SIG-M5 treated with dmso at 0.1 percent for 504 hours (cell line): Measurements from ENCODE around the gene PDZD7.

Experiments used
- DNase-seq: peaks from one replicate; lab custom pipeline; 2025; ENCODE audit not compliant: unreplicated experiment; lab: John Stamatoyannopoulos, UW

PDZD7 gene

DNA sequence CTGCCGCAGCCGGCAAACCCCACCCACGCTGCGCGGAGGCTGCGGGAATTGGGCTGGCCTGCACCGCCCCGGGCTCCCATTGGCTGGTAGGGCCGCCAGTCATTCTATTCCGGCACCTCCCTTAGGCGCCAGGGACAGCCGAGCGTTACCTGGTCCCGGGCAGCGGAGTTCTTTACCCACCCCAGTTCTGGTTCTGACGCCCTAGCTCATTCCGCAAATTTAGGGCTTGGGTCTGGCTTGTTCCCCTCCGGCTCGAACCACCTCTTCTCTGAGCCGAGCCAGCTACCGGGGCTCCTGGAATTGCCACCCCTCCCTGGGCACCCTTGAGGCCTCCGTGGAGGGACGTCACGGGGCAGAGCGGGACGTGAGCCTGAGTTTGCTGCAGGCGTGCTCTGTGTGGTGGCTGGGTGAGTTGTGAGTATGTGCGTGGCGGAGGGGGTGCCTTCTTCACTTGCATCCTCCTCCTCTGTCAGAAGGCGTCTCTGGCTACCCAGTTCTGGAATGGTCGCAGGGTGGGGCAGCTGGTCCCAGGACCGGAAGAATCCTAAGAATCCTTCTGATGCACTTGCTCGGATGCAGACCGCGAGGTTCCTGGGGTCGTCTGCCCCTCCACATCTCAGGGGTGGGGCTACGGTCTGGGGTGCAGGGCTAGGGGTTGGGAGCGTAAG lies at the start of gene PDZD7, which contains the start of gene SFXN3:
Gene PDZD7 (minus strand): TSS at position 2 of the 668 bp plus-strand sequence. CDS start 910 bp downstream, outside the sequence.
Gene SFXN3 (plus strand): TSS at position 107 of the 668 bp plus-strand sequence. CDS start 3,461 bp downstream, outside the sequence.
- DNase-seq = peak; percentile 69

DNA sequence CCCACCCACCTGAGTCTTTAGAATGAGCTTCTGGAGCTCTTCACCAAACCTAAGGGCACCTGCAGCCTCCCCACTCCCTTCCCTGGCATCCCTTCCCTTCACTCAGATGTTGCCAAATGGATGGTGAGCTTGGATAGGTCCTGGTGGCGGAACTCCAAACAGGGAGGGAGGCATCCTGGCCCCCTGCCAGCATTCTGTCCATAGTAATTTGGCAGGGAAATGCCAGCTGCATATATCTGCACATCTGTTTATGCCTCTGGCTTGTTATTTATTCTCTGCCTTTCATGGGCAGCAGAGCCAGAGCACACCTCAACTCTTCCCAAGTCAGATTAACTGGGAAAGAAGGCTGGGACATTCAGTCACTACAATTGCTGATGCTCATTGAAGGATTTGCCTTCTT lies 48.9 kb upstream of the PDZD7 start:
- DNase-seq = no peak

DNA sequence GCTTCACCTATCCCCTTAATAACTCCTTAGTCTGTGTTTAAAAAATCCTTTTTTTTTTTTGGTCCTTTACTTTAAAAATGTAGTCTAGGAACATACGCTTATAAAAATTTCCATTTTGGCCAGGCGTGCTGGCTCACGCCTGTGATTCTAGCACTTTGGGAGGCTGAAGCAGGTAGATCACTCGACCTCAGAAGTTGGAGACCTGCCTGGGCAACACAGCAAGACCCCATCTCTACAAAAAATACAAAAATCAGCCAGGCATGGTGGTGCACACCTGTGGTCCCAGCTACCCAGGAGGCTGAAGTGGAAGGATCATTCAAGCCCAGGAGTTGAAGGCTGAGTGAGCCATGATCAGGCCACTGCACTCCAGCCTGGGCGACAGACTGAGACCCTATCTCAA lies 45.7 kb upstream of the PDZD7 start:
- no peak for DNase-seq

DNA sequence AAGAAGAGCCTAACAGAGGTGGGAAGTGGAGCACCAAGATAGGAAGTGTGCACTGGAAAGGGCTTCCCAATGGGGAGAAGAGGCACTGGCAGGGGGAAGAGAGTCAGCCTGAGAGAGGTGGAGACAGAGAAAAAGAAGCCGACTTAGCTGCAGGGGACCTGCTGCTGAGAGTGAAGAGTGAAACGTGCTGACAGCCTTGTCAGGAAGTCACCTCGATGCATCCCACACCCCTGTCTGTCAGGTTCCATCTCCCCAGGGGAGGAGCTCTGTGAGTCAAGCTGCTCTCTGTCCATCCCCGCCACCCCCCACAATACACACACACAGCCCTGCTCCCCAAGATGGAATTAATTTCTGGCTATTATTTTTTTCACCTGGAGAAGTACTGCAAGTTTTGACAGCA lies 44.8 kb upstream of the PDZD7 start:
- no peak for DNase-seq

DNA sequence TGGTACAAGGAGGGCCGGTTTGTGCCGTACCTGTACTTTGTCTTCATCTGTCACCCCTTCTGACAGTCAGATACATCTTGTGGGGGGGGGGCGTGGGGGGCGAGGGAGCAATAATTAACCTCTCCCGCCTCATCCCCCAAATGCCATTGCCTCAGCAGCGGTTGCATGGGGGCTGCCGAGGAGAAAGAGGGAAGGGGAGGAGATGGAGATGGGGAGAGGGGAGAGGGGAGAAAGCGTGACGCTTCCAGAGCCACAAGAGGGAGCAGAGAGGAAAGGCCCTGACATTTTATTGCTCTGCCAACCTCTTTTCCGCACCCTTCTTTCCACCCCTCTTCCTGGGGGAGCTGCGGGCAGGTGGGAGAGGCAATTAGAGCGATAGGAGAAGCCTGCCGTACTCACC lies 42.7 kb upstream of the PDZD7 start:
- DNase-seq = no peak

DNA sequence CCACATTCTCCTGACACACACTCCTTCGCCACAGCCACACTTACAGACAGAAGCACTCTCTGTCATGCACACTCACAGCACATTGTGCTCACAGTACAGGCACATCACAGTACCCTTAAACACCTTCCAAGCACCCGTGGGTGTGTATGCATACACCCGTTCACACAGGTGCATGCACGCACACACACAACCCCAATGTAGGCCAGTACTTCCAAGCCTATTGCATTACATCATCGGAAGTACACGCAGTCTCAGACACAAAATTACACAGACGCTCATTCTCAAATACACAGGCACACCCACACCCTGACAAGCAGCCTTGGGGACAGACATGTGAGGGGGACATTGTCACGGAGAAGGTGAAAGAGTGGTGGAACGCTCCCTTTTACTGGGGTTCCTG lies 42.0 kb upstream of the PDZD7 start:
- no peak for DNase-seq

DNA sequence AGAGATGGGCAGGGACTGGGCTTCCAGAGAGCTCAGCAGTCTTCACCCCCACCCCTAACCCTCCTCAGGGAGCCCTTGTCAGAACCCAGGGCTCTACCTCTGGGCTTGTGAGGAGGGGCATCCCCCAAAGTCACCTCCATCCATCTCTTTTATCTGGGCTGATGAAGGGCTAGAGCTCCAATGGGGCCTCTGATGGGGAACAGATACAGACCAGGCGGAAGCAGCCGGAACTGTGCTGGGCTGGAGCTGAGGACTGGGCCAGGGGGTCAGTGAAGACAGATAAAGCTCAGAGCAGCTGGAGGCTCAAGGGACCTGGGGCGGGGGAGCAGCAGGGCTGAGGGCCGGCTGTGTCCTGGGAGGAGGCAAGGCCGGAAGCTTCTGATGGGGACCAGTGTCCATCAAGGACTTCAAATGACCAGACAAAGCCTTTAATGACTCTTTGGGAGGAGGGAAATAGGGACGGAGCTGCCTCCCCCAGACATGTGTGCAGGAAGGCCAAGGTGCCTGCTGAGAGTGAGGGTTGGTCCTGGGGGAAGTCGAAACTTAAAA lies 41.0 kb upstream of the PDZD7 start:
- DNase-seq = no peak

DNA sequence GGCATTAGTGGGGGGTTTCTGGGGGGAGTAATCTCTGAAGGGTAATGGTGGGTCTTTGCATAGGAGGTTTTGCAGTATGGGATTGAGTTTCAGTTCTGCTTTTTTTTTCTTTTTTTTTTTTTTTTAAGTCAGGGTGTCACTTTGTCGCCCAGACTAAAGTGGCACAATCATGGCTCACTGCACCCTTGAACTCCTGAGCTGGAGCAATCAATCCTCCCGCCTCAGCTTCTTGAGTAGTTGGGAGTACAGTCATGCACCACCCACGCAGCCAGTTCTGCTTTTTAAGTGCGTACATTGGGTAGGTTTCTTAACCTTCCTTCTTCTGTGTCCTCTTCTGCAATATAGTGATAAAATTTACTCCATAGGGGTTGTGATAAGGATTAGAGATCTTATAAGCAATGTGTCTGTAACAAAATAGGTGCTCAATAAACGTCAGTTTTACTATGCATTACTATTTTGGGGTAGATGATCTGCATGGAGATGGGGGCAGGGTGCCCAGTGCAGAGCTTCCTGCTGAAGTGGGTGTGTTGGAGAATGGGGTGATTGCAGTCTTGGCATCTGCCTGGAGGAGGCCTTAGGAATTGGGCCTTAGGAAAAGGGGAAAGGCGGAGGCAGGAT lies 40.4 kb upstream of the PDZD7 start:
- DNase-seq = peak; percentile 98

DNA sequence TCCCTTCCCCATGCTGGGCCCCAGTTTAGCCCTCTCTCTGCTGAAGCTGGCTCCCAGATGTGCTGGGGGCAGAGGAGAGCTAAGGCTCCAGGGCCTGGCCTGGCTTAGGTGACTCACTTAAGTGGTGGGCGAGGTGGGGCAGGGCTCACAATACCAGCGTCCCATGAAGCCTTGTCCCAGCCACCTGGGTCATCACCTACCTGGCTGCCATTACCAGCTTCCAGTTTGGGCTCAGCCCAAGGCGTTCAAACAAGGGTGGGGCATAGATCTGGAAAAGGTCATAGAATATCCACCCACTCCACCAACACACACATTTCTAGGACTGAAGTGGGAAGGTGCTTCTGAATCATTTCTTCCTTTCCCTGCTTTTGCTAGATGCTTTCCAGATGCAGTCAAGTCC lies 39.2 kb upstream of the PDZD7 start:
- DNase-seq = no peak

DNA sequence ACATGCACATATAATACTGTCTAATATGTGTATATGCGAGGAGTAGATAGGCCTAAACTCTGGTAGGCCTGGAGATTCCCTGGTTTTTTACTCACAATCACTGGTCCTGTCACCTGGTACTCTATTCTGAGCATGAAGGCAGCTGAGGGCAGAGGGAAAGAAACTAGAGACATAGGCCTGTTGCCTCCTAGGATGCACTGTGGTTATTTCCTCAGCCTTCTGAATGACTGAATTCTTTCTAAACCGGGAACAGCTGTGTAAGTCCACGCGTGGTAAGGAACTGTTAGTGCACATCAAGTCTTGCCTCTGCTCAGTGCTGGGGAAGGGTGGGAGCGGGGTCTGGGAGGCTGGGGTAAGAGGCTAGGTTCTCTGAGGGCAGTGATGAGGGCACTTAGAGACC lies 38.5 kb upstream of the PDZD7 start:
- DNase-seq = no peak

DNA sequence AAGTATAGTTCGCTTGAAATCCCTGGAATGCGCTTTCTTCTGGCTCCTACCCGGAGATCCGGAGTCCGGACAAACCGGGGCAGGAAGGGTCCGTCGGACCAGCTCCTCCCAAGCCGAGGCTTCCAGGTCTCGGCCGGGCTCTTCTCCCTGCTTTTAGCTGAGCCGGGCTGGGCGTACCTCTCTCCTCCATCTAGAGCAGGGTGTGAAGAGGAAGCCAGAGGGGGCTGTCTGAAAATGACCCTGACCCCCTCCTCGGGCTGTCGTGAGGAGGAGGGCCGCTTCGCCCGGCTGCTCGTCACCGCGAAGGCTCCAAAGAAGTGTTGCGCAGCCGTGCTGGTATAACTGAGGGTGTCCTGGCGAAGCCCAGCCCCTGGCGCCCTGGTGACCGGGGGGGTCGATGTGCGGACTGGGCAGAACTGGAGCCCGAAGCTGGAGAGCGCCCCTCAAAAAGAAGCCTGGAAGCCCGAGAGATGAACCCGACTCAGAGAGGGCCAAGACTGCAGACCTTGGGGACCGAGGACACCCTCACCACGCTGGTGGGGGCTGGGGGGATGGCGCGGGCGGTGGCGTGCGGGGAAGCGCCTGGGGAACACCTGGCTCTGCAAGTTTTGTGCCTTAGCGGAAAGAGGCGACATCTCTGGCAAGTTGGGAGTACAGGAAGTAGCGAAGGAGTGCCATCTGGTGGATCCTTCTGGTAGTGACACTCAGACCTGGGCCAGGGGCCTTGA lies 36.6 kb upstream of the PDZD7 start:
- peak; percentile 70 for DNase-seq

DNA sequence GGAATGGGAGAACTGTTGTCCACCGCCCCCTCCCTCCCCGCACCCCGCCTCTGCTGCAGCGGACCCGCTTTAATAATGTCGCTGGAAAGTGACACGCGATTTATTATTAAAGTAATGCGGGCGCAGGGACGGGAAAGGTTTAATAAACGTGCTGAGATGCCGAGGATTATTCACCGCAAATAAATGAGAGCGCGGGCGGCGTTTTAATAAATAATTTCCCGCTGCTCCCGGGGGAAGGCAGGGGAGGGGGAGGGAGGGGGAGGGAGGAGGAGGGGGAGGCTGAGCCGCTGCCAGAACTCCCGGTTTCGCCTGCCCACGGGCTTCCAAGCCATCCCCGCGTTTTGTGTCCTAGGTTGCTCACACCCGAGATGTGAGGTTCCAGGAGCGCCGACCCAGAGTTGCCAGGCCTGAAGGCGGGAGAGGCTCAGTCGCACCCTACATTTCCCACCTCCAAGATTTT lies 36.0 kb upstream of the PDZD7 start:
- no peak for DNase-seq

DNA sequence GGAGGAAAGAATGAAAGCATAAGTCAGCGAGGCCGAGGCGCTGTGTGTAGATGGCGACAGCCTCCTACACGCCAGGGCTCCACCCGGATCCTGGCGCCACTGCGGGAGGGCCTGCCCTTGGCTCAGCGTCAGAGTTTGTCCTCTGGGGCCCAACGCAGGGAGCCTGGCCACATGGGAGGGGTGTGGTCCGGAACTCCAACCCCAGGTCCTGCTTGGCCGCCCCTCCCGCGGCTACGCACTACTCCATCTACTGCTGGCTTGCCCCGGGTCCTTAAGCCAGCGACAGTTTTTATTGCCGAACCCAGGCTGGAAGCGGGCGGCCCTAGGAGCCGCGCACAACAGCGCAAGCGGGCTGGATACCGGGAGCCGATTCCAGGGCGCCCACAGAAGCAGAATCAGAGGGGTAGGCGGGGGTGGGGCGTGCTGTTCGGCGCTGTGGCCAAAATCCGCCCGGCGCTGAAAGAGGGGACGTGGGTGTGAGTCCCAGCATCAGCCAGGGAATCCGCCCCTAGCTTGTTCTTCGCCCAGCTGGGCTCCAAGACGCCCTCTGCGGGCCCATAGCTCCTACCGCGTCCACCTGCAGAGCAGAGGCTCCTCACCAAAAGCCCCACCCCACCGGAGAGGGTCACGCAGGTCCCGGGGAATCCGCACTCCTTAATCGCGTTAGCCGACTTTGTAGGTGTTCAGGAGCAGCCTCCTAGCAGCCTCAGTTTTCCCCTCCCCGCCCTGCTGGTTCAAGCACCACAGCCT lies 35.4 kb upstream of the PDZD7 start:
- DNase-seq = peak; percentile 35

DNA sequence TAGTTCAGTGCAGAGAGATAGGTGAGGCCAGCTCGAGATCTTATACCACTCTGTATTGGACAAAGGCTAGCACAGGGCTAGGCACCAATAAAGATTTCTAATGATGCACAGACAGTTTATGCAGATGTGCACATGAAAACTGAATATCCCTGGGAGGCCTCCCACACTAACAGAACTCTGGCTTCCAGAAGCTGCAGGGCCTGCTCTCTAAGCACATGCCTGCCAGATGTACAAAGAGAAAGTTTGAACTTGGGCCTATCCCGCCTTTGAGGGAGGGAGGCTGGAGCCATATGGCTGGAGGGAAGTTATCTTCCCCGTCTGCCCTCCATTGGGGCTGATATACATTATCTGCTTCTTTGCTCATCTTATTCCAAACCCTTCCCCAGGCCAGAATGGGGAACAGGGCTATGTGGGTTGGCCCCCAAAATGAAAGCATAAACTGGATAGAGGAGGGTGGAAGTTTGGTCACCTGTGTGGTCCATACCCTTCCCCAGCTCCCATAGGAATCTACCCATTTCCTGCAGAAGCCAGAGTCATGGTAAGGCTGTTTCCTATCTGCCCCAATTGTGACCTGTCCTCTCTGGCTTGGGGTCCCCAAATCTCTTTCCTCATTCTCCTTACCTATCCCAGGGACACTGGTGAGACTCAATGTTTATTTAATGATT lies 34.7 kb upstream of the PDZD7 start:
- no peak for DNase-seq

DNA sequence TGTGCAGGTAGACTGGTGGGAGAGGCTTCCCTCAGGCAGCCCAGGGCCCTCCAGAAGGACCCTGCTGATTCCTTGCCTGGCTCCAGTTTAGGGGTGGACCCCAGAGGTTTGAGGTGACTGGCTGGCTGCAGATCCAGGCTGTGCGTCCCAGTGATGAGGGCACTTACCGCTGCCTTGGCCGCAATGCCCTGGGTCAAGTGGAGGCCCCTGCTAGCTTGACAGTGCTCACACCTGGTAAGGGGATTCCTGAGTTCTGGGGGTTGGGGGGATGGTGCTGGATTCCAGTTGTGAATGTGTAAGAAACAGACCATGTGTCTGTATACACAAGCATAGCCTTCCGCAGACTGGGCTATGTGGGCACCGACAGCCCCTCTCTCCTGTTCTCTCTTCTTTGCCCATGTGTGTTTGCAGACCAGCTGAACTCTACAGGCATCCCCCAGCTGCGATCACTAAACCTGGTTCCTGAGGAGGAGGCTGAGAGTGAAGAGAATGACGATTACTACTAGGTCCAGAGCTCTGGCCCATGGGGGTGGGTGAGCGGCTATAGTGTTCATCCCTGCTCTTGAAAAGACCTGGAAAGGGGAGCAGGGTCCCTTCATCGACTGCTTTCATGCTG lies 33.6 kb upstream of the PDZD7 start:
- no peak for DNase-seq

DNA sequence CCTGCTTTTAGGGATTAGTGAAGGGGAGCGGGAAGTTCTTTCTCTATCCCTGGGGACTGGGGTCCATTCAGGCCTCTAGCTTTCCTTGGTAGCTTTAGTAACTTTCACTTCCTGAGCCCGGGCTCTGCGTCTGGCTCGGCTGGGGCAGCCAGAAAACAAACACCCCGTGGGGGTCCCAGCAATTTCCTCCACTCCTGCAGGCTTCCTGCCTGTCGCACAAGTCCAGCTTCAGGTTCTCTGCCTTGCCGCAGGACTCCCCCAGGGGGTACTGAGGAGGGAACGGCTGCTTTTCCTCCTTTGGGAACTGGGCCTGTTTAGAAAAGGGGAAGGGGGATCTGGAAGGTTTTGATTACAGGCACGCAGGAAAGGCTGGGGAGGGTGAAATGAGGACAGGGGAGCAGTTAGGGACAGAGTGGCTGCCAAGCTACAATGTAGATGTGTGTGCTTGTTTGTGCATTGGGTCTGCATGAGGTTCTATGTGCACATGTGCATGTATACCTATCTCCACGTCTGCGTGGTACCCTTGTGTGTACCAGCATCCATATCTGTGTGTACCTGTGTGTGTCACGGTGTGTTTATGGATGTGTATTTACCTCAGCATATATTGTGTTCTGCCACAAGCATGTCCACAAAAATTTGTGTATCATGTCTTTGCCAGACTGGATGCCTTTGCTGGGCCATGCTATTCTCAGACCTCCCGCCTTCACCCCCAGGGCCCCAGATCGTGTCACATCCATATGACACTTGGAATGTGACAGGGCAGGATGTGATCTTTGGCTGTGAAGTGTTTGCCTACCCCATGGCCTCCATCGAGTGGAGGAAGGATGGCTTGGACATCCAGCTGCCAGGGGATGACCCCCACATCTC lies 32.9 kb upstream of the PDZD7 start:
- no peak for DNase-seq

DNA sequence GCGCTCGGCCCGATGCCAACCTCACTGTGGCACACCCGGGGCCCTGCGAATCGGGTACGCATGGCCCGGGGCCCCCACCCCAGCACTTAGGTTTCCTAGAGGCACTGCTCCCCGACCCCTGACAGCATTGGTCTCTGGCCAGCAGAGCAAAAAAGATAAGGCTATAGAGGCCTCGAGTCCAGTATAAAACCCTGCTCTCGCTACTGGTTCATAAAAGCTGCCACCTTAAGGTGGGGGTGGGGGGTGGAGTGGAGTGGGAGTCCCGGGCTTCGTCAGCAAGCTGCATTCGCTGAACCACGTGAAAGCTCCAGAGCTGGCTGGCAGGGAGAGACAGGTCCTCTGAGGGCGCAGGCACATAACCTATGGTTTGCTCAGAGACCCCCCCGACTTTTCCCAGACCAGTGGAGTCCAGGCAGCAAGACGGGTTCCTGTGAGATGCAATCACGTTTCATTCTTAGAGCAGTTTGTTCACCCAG lies 32.2 kb upstream of the PDZD7 start:
- DNase-seq = no peak

DNA sequence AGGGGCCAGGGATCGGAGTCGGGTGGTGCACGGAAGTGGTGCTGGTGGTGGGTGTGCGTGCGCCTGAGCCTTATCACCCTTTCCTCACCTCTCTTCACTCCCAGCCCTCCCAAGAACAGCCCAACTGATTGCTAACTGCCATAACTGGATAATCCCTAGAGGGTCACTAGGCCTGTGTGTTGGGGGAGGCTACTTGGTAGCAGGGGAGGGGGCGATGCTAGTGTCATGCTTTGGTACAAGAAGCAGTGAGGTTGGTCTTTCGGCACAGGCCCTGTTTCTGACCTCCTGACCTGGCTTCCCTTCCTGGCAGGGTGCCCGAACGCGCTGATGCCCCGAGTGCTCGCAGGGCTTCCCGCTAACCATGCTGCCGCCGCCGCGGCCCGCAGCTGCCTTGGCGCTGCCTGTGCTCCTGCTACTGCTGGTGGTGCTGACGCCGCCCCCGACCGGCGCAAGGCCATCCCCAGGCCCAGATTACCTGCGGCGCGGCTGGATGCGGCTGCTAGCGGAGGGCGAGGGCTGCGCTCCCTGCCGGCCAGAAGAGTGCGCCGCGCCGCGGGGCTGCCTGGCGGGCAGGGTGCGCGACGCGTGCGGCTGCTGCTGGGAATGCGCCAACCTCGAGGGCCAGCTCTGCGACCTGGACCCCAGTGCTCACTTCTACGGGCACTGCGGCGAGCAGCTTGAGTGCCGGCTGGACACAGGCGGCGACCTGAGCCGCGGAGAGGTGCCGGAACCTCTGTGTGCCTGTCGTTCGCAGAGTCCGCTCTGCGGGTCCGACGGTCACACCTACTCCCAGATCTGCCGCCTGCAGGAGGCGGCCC lies 31.5 kb upstream of the PDZD7 start:
- no peak for DNase-seq
